T47D (cell line): Measurements from ENCODE around the gene EFTUD2.
A peak's percentile ranks its signal among the peaks of the same experiment; 100 is the strongest.
"Not testable (repeated sequence)": the region's sequence is repeated elsewhere in the genome, so short reads cannot be mapped to it uniquely, and the experiment has no call there.

Experiments
- DNase-seq, 2 experiments: peaks; one replicate each; pipeline versions ENCODE4 v3.0.0 to v3.0.0-alpha.2; 2011 to 2012; ENCODE audit warnings: low read depth in 1 of 2, low spot score in 1 of 2
- JUND ChIP-seq: IDR thresholded peaks from 2 replicates; pipeline ENCODE4 v1.6.1; 2012; ENCODE audit warnings: low read depth
- in situ Hi-C: cut with HindIII; loops from 2 replicates; pipeline ENCODE4 v1.10.0; 2016; ENCODE audit warnings: low sequenced_read_pairs, low pct_unique_long_range_greater_than_20kb

Gene EFTUD2

DNA sequence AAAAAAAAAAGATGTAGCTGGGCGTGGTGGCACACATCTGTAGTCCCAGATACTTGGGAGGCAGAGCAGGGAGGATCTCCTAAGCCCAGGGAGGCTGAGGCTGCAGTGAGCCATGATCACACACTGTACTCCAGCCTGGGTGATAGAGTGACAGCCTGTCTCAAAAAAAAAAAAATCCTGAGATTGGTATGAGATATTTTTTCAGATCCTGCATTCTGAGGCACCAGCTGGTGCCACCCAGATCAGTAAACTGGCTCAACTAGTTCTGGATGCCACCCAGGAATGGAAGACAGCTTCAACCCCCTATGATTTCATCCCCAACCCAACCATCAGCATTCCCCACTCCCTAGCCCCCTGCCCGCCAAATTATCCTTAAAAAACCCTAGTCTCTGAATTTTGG lies 62.0 kb downstream of the EFTUD2 start:
- TF ChIP-seq JUND = no peak
- in situ Hi-C loops = no loop called here
- peak in 1 of 2 experiments; percentile 45 for DNase-seq

DNA sequence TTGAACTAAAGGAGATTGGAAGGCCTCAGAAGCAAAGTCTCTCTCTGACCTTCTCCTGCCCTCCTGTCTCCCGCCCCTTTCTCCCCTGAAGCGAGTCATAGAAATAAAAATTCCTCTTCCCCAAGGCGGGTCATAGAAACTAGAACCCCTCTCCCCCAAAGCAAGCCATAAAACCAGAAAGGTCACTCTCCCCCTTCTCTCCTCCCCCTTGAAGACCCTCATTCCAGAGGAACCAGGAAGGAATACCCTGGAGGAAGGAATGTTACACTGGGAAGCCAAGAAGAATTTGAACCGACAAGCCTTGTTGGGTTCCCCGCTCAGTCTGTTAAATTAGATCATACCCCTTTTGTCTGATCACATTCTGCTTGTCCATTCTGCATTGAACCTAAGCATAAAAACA lies 66.4 kb downstream of the EFTUD2 start:
- no peak for TF ChIP-seq JUND
- in situ Hi-C loops = no loop called here
- DNase-seq = no peak

DNA sequence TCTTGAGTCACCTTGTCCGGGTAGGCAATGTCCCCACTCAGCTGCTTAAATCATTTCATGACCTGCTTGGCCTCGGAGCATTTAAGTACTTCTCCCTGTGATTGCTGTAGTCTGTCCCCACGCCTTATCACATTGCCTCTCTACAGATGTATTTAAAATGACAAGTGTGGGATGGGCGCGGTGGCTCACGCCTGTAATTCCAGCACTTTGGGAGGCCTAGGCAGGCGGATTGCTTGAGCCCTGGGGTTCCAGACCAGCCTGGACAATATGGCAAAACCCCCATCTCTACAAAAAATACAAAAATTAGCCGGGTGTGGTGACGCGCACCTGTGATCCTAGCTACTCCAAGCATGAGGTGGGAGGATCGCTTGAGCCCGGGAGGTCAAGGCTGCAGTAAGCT lies 67.9 kb downstream of the EFTUD2 start:
- TF ChIP-seq JUND = no peak
- no peak for DNase-seq
- in situ Hi-C loops = no loop called here

DNA sequence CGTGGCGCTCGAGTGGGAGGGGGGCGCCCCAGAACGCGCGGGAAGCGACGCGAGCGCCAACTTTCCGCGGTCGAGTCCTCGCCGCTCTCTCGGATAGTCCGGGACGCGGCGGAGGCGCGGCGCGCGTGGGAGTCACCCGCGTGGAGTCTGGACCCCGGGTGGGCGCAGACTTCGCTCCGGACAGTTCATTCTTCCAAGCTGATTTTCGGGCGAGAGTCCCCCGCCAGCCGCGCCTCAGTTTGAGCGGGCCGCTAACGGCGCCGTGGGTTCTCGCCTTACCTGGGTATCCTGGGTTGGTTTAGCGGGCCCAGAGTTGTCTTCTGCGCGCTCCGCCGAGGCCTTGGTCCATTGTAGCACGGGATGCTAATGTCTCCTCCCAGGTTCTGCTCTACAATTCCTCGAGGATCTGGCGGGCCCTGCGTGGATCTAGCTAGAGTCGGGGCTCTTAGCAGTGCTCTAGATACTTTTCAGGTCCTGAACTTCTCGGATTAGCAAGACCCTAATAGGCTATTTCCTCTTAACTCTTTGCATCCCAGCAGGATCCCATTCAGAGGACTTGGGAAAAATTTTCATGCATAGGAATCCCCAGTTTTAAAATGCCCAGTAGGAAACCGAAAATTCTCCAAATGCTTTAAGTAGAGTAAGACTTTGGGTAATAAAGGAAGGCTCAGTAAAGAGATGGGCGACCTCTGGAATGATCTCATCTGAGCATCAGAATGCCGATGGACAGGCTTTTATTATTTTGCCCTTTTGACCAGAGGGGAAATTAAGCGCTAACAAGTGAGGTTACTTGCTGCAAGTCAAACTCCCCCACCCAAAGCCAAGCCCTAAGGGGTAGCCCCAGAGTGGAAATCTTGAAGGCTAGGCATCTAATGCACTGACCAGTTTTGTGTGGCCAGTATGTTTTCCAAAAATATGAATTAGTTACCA lies 68.6 kb downstream of the EFTUD2 start:
- TF ChIP-seq JUND = no peak
- peak; percentile 46 to 62 for DNase-seq
- in situ Hi-C loops = no loop called here

DNA sequence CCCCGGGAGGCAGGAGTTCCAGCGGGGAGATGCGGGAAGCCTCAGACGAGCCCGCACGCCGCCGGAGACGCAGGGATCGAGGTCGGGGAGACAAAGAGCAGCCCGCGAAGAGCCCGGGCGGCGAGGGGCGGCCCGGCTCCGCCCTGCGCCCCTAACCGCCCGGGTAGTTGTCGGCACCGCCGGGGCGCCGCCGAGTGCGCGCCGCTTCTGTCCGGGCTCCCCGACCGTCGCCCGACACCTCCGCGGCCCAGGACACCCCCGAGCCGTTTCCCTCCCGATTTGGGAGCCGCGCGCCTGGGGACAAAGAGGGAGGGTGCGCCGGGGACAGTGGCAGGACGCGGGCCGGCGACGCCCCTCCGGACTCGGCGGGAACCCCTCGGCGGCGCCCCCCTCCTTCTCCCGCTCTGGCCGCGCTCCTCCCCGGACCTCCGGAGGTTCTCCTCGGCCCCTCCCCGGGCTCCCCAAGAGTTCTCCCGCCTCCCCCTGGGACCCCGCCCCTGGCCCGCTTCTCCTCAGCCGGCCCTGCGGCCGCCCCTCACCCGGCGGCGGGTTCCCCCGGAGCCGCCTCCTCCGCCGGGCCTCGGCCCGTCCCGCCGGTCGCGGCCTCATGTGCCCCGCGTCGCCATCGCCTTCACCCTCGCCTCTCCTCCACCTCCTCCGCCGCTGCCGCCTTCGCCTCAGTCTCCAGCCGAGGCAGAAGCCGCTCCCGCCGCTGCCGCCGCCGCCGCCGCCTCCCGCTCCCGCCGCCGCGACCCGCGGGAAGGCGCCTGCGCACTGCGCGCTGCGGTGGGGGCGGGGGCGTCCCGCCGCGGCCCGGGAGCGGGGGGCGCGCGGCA lies 69.5 kb downstream of the EFTUD2 start, which contains the start of gene GJC1:
Gene GJC1 (minus strand): TSS at position 765 of the 836 bp plus-strand sequence. CDS start 24,470 bp downstream, outside the sequence.
- peak; percentile 35 to 46 for DNase-seq
- in situ Hi-C loops = no loop called here
- no peak for TF ChIP-seq JUND

DNA sequence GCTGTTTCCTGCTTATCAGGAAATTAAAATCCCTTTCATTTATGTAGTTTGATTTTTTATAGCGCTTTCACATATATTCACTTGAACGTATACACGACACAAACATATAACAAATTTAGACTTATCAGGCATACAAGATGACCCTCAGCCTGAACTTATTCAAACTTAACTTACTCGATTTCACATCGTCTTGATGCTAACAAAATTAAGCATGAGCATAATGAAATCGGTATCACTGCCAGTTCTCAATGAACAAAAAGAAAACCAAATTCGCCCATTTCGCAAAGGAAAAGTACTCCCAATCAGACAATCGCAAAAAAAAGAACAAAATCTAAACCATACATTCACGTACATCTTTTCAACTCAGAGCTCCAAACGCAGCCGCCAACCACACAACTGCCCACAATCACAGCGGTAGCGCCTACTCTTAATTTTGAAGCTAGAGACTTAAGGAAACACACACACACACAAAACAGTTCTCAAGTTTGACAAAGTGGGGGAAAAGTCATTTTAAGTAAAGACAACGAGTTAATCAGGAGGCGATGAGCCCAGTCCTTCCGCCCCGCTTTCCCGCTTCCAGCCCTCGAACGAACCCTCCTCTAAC lies 70.2 kb downstream of the EFTUD2 start:
- in situ Hi-C loops = no loop called here
- no peak for DNase-seq
- TF ChIP-seq JUND = no peak

DNA sequence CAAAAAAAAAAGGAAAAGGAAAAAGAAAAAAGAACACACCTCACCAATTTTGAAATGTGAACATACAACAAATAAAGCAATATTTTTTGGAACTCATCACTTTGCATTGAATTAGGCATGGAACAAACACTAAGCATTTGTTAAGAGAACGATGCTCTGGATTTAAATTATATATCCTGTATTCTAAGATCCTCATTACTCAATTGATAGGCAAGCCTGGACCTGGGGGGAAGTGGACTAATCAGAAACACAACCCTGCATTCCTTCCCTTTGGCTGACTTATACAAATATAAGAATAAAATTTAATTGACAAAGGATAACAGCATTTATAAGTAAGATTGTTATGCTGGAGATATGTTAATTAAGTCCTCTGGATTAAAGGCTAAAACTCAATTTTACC lies 71.4 kb downstream of the EFTUD2 start:
- in situ Hi-C loops = no loop called here
- TF ChIP-seq JUND = no peak
- DNase-seq = no peak

DNA sequence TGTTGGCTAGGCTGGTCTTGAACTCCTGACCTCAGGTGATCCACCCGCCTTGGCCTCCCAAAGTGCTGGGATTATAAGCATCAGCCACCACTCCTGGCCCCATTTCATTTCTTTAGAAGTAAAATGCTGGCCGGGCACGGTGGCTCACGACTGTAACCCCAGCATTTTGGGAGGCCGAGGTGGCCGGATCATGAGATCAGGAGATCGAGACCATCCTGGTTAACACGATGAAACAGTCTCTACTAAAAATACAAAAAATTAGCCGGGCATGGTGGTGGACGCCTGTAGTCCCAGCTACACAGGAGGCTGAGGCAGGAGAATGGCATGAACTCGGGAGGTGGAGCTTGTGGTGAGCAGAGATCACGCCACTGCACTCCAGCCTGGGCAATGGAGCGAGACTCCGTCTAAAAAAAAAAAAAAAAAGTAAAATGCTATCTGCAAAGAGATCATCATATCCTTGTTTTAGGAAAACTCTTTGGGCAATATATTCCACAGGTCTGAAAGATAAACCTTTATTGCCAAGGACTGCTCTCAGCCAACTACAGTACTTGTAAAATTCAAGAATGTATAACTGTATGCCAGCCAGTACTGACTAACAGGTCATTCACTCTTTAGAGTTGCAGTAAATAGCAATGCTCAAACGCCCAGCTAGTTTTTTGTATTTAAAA lies 73.0 kb downstream of the EFTUD2 start:
- in situ Hi-C loops = no loop called here
- no peak for DNase-seq
- no peak for TF ChIP-seq JUND

DNA sequence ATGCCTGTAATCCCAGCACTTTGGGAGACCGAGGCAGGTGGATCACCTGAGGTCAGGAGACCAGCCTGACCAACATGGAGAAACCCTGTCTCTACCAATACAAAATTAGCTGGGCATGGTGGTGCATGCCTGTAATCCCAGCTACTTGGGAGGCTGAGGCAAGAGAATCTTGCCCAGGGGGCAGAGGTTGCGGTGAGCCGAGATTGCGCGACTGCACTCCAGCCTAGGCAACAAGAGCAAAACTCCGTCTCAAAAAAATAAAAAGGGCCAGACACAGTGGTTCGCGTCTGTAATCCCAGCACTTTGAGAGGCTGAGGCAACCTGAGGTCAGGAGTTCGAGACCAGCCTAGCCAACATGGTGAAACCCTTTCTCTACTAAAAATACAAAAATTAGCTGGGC lies 74.0 kb downstream of the EFTUD2 start:
- in situ Hi-C loops, DNase-seq: not testable (repeated sequence)

DNA sequence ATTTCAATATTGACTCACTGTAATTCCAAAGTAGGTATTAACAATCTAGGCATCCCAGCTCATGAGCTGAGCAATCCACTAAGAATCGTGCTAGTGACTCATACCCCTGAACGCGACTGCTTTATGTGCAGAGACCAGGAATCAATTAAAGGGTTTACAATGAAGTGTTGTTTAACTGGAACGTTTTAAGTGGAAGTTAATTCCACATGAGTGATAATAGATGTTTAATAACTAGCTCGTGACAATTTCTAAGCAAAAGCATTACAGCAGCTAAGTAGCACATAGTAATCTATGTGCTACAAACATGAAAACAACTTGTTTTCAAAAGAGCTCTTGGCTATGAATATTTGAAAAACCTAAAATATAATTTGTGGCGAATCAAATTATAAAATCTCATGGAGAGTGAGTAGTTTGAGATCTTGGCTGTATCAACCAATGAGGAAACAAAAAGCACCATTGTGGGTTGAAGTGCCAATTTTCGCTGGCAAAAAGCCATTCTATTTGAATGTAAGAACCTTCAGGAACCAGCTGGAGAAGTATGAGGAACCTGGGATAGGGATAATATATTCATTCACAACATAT lies 78.5 kb downstream of the EFTUD2 start:
- in situ Hi-C loops = no loop called here
- no peak for TF ChIP-seq JUND
- peak in 1 of 2 experiments; percentile 28 for DNase-seq

DNA sequence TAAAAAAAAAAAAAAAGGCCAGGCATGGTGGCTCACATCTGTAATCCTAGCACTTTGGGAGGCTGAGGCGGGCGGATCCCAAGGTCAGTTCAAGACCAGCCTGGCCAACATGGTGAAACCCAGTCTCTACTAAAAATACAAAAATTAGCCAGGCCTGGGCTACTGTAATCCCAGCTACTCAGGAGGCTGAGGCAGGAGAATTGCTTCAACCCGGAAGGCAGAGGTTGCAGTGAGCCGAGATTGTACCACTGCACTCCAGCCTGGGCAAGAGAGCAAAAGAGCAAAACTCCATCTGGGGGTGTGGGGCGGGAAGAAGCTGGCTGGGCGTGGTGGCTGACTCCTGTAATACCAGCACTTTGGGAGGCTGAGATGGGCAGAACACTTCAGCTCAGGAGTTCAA lies 80.7 kb downstream of the EFTUD2 start:
- in situ Hi-C loops, DNase-seq: not testable (repeated sequence)

DNA sequence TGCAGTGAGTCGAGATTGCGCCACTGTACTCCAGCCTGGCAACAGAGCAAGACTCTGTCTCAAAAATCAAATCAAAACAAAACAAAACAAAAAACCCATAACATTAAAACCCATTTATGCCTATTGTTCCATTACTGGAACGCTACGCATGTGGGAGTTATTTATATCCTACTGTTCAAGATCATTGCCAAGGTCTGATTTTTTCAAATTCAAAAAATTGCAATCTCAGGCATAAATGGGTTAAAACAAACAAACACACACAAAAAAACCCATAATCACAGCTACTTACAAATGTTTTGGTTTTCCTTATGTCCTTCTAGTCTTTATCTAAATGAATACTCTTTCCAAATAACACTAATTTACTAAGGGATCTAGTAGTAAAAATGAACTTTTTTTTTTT lies 87.0 kb downstream of the EFTUD2 start:
- no peak for TF ChIP-seq JUND
- in situ Hi-C loops = no loop called here

DNA sequence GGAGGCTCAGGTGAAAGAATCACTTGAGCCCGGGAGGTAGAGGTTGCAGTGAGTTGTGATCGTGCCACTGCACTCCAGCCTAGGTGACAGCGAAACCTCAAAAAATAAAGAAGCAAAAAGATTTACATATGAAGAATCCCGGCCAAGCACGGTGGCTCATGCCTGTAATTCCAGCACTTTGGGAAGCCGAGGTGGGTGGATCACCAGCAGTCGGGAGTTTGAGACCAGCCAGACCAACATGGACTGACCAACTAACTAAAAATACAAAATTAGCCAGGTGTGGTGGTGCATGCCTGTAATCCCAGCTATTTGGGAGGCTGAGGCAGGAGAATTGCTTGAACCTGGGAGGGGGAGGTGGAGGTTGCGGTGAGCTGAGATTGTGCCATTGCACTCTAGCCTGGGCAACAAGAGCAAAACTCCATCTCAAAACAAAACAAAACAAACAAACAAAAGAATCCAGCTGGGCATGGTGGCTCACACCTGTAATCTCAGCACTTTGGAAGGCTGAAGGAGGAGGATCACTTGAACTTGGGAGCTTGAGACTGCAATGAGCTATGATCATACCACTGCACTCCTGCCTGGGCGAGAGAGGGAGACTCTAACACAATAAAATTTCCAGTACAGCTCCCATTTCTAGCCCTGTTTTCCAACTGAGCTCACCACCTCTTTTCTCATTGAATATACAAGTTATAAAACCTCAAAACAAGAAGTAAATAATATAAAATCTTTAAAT lies 90.4 kb downstream of the EFTUD2 start:
- DNase-seq, in situ Hi-C loops: not testable (repeated sequence)

More for the DNA sequence above, 87.0 kb downstream of the EFTUD2 start:
- no peak for DNase-seq
